HG03159 (cell line): Measurements from ENCODE around the gene SLC9A8.

Experiments
- ATAC-seq: cut with Tn5 transposase; IDR thresholded peaks from one replicate; pipeline ENCODE4 v1.9.1; 2021; ENCODE audit warnings: mild to moderate bottlenecking, moderate library complexity; ENCODE audit not compliant: unreplicated experiment

SLC9A8 gene

DNA sequence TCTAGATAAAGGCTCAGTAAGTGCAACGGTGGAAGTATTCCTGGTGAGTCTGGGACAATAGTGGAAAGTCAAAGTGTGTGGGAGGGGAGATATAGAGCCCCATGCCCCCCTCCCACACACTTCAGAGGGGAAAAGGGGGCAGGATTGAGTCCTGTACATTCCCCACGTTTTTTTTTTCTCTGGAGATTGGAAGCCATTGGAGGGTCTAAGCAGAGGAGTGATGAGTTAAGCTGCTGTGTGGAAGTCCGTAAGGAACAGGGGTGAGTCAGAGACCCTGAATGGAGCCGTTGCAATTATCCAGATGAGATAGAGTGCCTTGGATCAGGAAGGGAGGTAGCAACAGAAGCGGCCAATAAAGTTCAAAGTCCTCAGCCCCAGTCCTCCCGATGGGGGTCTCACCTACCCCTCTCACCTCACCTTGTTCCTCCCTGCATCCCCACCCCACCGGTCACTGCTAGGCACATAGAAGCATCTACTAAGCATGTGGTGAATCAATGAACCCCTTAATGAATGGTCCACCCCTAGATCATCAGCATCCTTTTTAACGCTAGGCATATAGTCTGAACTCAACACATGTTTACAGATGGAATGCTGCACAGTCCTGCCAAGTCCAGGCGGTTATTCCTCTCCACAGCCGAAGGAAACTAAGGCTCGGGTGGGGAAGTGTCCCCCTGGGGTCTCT is 662 bp upstream of the SLC9A8 start:
- ATAC-seq, result no peak

DNA sequence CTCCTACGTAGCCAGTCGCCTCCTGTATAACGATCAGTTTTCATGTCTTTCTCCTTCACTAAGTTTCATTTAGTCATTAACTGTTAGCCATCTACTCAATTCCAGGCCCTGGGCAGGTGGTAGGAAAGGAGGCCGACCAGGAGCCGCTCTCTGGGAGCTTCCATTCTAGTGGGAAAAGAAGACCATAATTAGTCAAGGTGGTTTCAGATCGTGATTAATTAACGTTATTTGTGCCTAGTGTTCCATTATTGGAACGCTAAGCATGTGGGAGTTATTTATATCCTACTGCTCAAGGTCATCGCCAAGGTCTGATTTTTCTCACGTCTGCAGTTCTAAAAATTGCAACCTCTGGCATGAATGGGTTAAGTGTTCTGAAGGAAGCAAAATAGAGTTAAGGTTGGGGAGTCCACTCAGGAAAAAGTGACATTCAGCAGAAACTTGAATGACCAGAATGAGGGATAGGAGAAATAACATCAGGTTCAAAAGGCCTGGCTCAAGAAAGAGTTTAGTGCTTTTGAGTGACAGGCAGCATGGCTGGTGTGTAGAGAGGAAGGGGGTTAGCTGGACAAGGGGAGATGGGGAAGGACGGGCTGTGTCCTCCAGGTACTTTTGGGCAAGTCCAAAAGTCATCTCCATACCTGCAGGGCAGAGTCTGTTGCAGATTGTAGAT is 812 bp downstream of the SLC9A8 start:
- ATAC-seq, result no peak

DNA sequence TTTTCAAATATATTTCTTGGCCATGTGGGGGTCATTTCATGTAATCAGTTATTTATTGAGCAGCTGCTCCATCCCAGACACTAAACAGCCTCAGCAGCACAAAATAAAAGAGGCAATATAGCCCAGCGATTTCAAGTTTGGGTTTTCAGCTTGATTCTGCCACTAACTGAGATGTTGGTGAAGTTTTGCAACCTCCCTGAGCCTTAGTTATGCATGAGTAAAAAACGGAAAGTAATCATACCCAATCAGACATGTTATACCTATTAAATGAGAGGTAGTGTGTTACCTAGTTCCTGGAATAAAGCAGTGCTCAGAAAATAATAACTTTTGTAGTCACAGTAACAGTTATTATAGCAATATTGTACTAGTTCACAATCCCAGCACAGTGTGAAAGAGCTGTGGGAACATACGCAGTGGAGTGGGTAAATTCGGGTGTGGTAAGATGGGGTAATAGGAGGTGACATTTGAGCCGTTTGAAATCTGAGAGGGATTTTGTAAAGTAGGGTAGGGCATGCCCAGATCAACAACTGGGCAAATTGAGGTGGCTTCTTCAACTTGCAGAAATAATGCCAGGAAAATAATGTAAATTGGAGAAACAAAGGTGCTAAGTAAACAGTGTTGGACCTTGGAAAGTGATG is 1.5 kb downstream of the SLC9A8 start:
- no peak for ATAC-seq

DNA sequence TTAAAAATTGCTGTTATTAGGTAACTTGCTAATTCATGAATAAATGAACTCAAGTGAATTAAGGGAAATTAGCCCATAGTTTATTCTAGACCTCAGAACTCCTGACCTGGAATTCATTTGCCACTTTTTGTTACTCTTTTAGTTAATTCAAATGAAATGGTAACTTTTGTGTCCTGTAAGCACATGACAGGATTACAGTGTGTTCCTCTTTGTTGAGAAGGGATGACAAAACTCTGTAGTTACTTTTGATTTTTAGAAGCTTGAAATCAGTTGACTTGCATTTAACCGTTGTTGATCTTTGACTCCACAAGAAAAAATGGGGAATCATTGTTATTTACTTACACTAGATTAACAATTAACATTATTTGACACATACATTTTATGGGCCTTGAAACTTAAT is 6.2 kb downstream of the SLC9A8 start:
- ATAC-seq, result no peak

DNA sequence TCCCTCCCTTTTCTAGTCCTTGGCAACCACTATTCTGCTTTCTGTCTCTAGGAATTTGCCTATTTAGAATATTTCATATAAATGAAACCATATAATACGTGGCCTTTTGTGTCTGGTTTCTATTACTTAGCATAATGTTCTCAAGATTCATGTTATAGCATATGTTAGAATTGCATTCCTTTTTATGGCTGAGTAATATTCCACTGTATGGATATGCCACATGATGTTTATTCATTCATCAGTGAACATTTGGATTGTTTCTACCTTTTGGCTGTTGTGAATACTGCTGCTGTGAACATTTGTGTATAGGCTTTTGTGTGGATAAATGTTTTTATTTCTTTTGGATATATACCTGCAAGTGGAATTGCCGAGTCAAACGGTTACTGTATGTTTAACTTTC is 7.1 kb downstream of the SLC9A8 start:
- ATAC-seq, result no peak

DNA sequence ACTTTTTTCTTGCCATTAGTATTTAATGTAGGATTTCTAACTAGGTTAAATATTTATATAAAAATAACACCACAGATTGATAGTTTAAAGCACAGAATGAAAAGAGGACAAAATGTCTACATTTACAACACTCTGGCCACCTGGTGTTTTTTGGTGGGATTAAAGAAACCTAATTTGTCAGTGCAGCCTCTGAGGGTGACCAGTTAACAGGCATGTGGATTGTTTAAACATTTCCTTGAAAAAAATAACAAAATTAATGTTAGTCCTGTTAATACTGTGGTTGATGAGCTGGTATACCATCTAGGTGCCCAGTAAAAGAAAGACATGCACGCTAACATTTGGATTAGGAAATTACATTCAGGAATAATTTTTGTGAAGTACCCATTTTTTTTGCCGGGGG is 8.8 kb downstream of the SLC9A8 start:
- ATAC-seq, result no peak

DNA sequence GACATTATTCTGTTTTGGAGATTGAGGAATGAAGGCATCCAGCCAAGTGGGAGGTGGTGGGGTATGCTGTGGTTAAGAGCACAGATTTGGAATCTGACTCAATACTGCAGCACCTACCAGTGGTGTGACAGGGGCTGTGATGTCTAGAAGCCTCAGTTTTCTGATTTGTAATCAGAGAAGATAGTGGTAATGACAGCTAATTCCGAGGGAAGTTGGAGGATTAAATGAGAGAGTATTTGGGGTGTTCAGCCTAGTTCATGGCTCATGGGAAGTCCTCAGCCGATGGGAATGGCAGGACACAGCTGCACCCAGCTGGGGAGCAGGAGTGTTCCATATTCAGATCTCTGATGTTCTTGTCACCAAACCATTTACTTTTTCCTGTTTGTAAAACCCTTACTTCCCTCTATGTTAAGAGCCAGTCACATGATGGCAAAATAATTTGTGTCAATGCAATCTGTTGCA is 9.3 kb downstream of the SLC9A8 start:
- ATAC-seq, result no peak

DNA sequence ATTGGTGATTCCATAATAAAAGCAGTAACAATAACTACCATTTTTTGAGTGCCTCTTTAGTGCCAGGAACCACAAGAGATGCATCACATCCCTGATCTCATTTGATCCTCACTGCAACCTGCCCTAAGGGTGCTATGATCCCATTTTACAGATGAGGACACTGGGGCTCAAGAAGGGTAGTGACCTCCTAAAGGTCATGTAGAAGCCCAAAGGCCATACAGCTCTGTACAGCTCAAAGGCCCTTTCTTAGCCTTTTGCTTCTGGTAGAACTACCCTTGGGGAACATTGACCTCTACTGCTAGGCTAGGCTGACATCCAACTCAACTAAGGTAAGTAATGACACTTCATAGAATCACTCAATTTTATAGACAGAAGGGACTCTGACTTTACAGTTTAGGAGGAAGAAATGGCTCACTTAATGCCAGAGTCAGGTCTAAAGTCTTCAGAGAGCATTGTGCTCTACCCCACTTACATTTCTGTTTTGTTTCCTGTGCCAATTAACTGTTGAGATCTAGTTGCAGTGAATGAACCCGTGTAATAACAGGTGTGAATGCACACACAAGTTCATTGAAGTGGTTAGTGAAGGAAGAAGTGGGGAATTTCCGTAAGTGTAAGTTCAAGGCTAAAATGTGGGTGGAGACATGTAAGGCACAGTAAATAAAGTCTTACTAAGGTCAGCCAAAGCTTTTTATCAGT is 10.7 kb downstream of the SLC9A8 start:
- ATAC-seq, result no peak

DNA sequence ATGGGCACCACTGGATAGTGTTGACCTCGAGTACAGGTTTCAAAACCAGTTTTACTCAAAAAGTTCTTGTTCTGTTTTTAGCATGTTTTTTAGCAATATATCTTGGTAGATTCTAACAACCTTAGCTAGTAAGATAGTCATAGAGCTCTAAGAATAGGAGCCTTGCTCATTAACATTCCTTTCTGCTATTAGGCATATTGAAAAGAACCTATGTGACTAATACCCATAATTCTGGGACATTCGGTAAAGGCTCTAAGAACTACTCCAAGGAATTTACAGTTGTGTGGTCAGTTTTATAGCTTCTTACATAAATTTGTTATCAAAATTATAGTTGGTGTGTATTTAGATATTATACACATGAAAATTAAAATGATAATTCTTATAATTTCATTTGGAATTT is 11.6 kb downstream of the SLC9A8 start:
- ATAC-seq, result no peak

DNA sequence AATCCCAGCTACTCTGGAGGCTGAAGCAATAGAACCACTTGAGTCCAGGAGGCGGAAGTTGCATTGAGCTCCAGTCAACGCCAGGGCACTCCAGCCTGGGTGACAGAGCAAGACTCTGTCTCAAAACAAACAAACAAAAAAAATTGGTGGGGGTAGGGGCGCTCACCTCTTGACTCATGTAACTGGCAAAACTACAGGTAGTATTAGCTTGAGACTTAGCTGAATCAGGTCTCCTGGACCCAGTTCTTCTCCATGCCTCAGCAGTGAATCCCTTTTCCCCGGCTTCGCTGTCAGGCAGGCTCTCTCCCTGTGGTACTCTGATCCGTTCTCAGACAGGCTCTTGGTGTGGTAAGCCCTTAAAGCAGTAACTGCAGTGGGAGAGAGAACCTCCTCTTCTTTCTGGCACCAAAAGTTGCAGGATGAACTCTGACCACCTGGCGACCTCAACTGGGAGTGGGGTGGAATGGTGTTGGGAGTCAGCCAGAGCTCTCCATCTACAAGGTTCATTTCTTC is 12.9 kb downstream of the SLC9A8 start:
- ATAC-seq, result no peak

DNA sequence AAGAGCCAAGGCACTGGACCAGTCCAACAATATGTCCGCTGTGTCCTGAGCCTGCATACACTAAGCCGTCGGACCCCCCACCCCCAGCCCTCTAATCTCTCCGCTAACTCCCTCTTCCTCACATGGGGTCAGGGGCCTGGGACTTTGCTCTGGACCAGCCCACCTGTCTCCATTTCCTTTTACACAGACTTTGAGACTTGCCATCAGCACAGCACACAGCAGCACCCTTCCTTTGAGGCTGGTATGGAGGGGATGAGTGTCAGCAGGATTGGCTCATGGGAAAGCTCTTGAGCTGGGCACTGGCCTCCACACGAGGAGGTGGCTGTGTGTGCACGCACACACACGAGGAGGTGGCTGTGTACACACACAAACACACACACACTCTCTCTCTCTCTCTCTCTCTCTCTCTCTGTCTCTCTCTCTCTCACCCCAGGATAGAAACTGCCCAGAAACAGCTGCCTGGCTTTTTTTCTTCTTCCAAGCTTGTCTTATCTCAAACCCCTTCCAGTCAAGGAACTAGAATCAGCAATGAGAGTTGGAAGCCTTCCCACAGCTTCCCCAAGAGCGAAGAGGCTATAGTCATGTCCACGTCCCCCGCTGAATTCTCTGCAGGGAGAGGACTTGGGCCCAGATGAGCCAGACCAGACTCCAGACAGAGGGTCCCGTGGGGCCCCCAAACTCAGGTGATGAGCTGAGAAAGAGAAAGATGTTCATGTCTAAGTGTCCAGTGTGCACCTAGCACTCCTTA is 18.6 kb downstream of the SLC9A8 start:
- no peak for ATAC-seq

DNA sequence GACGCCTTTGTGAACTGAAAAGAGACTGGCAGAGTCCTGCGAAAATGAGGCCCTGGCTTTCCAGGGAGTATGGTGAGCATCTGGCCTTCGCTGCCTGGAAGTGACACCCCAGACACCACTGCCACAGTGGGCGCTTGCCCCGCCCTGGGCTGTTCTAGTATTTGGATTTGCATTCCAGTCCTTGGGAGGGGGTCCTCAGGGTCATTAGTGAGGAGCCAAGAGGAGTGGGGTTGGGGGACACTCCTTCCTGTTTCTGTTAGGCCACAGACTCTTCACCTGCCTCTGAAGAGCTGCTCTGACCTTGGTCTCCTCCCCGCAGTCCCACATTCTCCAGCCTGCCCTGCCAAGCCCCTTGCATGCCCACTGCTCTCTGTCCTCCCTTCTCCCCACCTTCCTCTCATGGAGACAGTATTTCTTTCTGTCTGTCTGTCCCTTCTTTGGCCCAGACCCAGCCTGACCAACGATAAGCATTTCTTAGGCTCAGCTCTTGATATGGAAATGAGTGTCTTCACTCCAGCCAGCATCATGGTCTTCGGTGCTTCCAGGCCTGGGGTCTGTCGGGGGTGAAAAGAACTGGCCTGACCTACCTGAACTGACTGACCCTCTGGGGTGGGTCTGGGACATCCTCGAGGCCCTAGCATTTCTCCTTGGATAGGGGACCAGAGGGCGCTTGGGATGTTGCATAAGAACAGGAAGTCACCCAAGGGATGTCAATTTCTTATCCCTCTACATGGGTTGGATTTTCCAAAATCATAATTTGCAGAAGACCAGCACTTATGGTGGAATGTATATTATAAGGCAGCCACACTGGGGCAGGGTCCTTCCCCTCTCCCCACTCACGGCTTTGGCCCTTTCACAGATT is 19.4 kb downstream of the SLC9A8 start:
- no peak for ATAC-seq

DNA sequence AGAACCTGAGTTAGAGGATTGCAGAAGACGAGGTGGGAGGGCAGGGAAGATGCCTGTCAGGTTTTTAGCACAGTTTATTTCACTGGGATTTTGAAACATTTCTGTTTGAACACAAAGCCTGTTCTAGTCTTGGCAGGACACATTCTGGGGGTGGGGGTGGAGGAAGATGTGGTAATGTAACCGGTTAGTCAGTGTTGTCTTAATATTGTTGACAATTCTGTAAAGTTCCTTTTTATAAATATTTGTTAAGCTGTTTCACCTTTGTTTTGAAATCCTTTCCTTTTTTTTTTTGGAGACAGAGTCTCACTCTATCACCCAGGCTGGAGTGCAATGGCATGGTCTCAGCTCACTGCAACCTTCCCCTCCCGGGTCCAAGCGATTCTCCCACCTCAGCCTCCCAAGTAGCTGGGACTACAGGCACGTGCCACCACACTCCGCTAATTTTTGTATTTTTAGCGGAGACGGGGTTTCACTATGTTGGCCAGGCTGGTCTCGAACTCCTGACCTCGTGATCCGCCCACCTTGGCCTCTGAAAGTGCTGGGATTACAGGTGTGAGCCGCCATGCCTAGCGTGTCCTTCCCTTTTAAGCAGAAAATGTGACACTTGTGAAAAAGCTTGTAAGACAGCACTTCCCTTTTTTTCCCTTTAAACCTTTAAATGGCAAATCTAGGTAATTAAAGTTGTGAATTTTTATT is 20.2 kb downstream of the SLC9A8 start:
- no peak for ATAC-seq

DNA sequence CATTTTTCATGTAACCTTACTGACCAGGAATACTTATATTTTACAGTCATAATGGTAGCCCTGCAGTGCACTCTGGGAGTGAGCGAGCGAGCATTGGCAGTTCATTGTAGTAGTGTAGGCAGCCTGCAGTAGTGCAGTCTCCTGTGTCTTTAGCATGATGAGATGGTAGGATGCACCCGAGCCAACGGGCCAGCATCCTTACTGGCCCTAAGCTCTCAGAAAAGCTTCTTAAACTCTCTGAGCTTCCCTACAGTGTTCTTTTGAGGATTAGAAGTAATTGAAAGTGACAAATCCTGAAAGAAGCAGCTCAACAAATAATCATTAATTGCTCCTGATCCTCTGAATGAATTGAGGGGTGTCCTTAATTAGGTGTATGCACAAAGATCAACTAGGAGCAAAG is 20.9 kb downstream of the SLC9A8 start:
- no peak for ATAC-seq

DNA sequence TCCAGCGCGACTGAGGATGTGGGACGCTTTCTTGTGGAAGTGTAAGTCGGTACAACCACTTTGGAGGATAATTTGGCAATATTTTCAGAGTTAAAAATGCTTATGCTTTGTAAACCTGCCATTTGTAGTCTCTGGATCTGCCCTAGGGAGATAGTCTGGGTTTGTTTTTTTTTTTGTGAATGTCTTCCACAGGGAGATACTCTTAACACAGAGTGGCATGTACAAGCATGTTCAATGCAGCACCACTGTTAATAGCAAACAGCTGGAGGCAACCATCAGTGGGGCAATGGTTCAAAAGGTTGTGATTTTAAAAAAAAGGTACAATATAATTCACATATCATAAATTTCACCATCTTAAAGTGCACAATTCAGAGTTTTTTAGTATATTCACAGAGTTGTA is 22.4 kb downstream of the SLC9A8 start:
- no peak for ATAC-seq

DNA sequence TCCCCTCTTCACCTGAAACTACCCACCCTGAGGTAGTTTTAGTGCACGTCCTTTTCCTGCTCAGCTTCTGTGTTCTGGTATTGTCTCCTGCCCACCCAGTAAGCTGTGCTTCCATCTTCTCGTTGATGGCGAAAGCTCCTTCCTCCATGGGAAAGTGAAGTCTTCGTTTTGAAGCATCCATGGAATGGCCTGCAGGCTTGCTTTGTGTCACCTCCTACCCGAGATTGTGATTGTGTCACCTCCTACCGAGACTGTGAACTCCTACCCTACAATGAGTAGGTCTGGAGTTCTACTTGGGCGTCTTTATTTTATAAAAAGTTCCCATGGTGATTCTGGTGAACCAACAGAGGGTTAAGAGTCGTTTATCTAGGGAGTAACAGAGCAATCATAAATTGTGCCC is 25.9 kb downstream of the SLC9A8 start:
- no peak for ATAC-seq

DNA sequence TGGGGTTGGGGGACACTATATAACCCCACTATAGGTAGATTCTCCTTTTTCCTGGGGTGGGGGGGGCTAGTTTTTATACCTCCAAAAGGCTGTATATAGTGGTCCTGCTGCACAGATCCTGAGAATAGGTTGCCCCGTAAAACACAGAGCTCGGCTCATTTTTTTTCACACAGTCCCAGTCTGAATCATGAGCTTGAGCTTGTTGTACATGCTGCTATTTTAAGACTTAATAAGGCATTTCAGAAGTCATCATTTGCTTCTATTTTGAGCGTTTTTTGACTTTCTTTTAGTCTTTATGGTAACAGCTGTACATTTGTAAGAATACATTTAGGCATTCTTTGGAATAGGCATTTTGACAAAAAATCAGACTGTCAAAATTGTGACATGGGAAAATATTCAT is 30.5 kb downstream of the SLC9A8 start:
- ATAC-seq, result no peak

DNA sequence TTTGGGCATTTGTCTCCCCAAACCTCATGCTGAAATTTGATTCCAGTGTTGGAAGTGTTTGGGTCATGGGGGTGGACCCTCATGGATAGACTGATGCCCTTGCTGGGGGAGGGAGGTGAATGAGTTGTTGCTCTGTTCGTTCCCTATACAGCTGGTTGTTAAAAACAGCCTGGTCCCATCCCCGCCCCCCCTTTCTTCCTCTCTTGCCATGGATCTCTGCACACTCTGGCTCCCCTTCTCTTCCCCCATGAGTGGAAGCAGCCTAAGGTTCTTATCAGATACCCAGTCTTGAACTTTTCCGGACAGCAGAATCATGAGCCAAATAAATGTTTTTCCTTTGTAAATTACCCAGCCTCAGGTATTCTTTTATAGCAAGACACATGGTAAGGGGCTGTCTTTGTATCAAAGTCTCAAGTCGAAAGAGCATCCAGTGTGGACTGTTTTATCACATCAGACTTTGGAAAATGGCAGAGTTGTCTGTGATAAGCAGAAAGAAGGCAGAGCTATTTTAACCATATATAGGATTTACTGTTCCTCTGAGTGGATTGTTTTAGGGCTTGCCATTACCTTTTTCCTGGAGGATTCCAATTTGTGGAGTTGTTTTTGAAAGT is 31.2 kb downstream of the SLC9A8 start:
- ATAC-seq, result no peak

DNA sequence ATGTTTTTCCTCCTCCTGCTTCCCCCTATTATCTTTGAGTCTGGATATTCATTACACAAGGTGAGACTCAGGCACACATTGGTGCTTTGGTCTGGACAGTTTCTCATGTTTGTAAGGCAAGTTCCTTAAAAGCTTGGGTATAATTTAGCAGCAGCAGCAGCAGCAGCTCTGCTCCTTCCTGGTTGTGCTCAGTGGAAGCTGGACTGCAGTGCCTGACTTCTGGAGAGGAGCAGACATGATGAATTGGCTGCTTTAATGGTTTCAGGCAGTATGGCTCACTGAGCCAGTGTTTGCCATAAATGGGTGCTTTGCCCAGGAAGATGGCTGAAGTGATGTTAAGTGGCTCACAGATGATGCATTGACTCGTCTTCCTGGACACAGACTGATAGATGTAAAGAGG is 32.4 kb downstream of the SLC9A8 start:
- no peak for ATAC-seq
